AG04449 (cell line): ENCODE data around the gene BAZ2B.

Experiments used
- CTCF ChIA-PET: fragments of 350-600 bp; formaldehyde crosslinking; extraction: SDS; loops from one replicate; lab custom pipeline; 2021; ENCODE audit warnings: antibody characterized with exemption; lab: Yijun Ruan, JAX
- POLR2A ChIA-PET: fragments of 400-600, 350-600 bp; formaldehyde crosslinking; extraction: SDS; loops from one replicate; lab custom pipeline; 2020; ENCODE audit warnings: antibody characterized with exemption, inconsistent platforms; lab: Yijun Ruan, JAX
- DNase-seq: peaks from one replicate; pipeline ENCODE4 v3.0.0-alpha.2; 2010; ENCODE audit warnings: low read depth, low spot score
- H3K4me3 ChIP-seq: 2 replicates; pipeline ENCODE4 v1.5.1; 2011; ENCODE audit warnings: low read depth, mild to moderate bottlenecking, control low read depth, low read length
- TF ChIP-seq, protein P1 (sequence below): IDR thresholded peaks from one replicate; pipeline ENCODE4 v1.5.1; 2011; ENCODE audit warnings: mild to moderate bottlenecking, moderate library complexity, low read length, control low read depth, inconsistent platforms; ENCODE audit not compliant: insufficient read depth; ENCODE audit errors: missing control alignments

The BAZ2B gene

DNA sequence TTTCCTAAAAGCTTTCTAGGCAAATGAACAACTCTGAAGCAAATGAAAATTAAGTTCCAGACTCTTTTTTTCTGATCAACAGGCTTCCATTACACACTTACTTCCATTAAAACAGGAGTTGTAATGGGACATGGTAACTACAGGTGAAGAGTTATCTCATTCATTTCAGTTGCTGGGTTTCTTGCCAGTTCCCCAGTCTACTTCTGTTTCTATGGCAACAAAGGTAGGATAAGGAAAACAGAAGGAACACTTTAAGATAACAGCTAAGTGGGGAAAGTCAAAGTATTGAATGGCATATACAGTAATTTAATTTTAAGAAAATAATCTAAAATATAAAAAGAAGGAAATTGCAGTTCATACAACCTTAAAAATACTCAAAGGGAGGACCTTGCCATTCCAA lies 25.1 kb downstream of the BAZ2B start:
- H3K4me3 ChIP-seq: no peak overlapping the region
- CTCF ChIA-PET: no interaction called here
- no peak for DNase-seq
- POLR2A ChIA-PET: no interaction called here
- TF ChIP-seq, protein P1, sequence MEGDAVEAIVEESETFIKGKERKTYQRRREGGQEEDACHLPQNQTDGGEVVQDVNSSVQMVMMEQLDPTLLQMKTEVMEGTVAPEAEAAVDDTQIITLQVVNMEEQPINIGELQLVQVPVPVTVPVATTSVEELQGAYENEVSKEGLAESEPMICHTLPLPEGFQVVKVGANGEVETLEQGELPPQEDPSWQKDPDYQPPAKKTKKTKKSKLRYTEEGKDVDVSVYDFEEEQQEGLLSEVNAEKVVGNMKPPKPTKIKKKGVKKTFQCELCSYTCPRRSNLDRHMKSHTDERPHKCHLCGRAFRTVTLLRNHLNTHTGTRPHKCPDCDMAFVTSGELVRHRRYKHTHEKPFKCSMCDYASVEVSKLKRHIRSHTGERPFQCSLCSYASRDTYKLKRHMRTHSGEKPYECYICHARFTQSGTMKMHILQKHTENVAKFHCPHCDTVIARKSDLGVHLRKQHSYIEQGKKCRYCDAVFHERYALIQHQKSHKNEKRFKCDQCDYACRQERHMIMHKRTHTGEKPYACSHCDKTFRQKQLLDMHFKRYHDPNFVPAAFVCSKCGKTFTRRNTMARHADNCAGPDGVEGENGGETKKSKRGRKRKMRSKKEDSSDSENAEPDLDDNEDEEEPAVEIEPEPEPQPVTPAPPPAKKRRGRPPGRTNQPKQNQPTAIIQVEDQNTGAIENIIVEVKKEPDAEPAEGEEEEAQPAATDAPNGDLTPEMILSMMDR: no peak

DNA sequence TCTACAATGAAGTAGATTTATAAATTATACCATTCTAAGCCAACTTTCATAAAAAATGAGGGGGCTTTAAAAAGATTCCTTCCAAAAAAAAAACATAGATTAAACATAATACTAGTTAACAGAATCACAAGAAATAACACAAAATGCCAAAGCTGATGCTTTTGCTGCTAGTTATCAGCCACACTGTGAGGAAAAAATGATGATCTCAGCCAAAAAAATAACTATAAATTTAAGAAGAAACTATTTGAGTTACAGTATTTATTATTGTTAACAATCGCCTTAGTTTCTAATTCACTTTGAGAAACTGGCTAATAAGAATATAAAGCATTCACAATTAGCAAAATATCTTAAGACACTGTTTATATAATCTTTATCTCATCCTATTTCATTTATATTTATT lies 27.1 kb downstream of the BAZ2B start:
- H3K4me3 ChIP-seq: no peak overlapping the region
- DNase-seq: no peak
- ChIA-PET POLR2A (no interaction called here), CTCF (no interaction called here)
- TF ChIP-seq, protein P1: no peak

DNA sequence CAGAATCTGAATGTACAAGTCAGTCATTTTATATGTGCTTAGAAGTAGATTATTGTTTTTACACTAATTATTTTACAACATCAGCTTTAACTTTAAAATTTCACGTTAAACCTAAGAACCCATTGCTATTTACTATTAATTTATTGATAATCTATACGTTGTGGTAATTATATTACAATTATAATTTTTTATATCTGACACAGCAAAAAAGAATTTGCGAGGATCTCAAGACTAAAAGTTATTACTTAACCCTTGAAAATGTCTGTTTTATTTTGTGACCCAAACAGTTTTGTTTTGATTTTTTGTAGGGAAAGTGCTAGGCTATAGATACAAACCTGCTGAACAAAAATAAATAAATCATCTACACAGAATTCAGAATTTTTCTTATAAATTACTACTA lies 30.3 kb downstream of the BAZ2B start:
- POLR2A ChIA-PET: no interaction called here
- CTCF ChIA-PET: no interaction called here
- no peak for DNase-seq
- no peak overlapping the region for H3K4me3 ChIP-seq
- TF ChIP-seq, protein P1: no peak

DNA sequence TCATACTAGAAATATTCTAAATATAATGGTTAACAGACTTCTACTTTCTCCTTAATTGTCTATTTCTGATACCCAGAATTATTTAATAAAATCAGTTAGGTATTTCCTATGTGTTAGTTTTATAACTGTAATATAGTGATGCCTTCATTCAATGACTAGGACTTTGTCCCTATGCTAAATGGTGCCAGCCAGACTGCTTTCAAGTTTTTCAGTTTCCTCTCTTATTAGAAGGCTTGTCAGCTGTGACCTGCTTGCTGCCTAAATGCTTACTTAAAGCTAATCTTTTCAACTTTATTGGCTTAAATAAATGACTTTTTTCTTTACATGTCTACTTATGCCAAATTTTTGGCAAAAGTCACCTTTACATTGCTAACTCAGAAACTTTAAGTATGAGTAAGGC lies 30.7 kb downstream of the BAZ2B start:
- DNase-seq: no peak
- ChIA-PET CTCF (no interaction called here), POLR2A (no interaction called here)
- no peak overlapping the region for H3K4me3 ChIP-seq
- TF ChIP-seq, protein P1: no peak

DNA sequence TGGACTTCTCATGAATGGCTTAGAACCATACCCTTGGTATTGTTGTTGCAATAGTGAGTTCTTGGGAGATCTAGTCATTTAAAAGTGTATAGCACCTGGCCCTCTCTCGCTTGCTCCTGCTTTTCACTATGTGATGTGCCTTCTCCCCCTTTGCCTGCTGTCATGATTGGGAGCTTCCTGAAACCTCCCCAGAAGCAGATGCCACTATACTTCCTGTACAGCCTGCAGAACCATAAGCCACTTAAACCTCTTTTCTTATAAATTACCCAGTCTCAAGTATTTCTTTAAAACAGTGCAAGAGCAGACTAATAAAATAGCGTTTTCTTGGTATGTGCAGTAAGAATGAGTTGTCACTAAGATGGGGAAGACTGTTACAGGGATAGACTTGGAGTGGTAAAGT lies 31.6 kb downstream of the BAZ2B start:
- ChIA-PET POLR2A (no interaction called here), CTCF (no interaction called here)
- TF ChIP-seq, protein P1: no peak
- H3K4me3 ChIP-seq: no peak overlapping the region
- DNase-seq: no peak

DNA sequence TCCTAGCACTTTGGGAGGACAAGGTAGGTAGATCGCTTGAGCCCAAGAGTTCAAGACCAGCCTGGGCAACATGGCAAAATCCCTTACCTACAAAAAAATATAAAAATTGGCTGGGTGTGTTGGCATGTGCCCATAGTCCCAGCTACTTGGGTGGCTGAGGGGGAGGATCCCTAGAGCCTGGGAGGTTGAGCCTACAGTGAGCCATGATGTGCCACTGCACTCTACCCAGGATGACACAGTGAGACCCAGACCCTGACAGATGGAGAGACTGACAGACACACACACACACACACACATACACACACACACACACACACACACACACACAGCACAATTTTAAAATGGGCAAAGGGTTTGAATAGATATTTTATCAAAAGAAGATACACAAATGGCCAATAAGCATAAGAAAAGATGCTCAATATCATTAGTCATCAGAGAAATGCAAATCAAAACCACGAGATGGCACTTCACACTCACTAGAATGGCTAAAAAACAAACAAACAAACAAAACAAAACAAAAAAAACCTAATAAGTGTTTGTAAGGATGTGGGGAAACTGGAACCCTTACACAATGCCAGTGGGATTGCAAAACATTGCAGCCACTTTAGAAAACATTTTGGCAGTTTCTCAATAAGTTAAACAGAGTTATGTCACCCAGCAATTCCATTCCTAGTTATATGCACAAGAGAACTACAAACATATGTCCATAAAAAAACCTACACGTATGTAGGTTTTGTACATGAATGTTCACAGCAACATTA lies 42.3 kb downstream of the BAZ2B start:
- DNase-seq: no peak
- POLR2A ChIA-PET: no interaction called here
- no peak overlapping the region for H3K4me3 ChIP-seq

More for the DNA sequence above, 42.3 kb downstream of the BAZ2B start:
- TF ChIP-seq, protein P1: no peak
- CTCF ChIA-PET: no interaction called here
